ENCODE results near the gene NKAIN2.

Gene NKAIN2

DNA sequence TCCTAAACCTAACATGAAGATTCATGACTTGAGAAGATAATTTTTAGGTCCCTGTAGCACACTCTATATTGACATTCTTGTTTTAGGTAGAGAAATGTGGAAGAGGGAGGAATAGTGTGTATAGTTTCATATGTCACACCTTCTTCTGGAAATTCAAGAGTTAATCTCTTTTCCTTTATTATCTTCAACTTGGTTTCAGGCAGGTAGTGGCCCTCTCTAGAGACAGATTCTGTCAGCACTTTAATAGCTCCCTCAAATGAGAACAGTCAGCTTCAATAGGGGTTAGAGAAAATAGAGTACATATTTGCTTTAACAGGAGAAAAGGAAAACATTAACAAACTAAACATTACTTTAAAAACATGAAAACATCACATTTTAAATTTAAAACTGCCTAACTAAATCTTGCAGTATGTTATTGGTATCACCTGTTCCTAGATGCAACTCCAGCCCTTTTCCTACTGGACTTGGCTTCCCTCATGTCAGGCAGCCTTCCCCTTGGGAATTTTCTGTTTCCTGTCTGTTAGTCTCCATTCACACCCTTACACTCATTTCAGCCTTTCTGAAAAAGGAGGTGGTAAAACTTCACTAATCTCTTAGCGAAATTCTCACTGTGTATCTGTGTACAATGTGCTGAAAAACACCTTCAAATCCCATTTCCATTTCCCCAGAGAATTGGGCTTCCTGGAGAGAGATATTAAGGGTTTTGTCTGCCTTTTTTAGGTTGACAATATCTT, 966.3 kb downstream of the NKAIN2 start:
- Histone ChIP-seq H3K9ac (ENCODE audit: low read length) (no peak overlapping the region), H3K4me2 (ENCODE audit: low read depth, low read length, poor library complexity, severe bottlenecking) (no peak overlapping the region), H2AFZ (ENCODE audit: low read depth, low read length, severe bottlenecking) (no peak overlapping the region), H4K20me1 (ENCODE audit: low read depth, low read length) (no peaks in the 10 kb centered on the region), H3K9me2 (replicated peaks; ENCODE audit: insufficient read depth, low read length) (no peaks in the 10 kb centered on the region), H3K9me3 (ENCODE audit: insufficient read depth, low read length) (no peaks in the 10 kb centered on the region), H3K4me3 (ENCODE audit: insufficient read depth, low read length, poor library complexity, severe bottlenecking) (no peak overlapping the region), H3K27ac (ENCODE audit: low read depth, low read length) (no peak overlapping the region), H3K36me3 (ENCODE audit: low read length) (no peaks in the 10 kb centered on the region), H3K79me2 (ENCODE audit: insufficient read depth, low read length) (no peaks in the 10 kb centered on the region), H3K27me3 (ENCODE audit: low read length) (no peaks in the 10 kb centered on the region), H3F3A (ENCODE audit: insufficient read depth) (no peaks in the 10 kb centered on the region)
- no peak for TF ChIP-seq EZH2phosphoT487 (conservative IDR thresholded peaks at IDR 0.05; ENCODE audit: low read length)
- TF ChIP-seq, protein P1, sequence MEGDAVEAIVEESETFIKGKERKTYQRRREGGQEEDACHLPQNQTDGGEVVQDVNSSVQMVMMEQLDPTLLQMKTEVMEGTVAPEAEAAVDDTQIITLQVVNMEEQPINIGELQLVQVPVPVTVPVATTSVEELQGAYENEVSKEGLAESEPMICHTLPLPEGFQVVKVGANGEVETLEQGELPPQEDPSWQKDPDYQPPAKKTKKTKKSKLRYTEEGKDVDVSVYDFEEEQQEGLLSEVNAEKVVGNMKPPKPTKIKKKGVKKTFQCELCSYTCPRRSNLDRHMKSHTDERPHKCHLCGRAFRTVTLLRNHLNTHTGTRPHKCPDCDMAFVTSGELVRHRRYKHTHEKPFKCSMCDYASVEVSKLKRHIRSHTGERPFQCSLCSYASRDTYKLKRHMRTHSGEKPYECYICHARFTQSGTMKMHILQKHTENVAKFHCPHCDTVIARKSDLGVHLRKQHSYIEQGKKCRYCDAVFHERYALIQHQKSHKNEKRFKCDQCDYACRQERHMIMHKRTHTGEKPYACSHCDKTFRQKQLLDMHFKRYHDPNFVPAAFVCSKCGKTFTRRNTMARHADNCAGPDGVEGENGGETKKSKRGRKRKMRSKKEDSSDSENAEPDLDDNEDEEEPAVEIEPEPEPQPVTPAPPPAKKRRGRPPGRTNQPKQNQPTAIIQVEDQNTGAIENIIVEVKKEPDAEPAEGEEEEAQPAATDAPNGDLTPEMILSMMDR (IDR thresholded peaks at IDR 0.05; ENCODE audit: insufficient read depth, low read length, poor library complexity, severe bottlenecking): no peak

DNA sequence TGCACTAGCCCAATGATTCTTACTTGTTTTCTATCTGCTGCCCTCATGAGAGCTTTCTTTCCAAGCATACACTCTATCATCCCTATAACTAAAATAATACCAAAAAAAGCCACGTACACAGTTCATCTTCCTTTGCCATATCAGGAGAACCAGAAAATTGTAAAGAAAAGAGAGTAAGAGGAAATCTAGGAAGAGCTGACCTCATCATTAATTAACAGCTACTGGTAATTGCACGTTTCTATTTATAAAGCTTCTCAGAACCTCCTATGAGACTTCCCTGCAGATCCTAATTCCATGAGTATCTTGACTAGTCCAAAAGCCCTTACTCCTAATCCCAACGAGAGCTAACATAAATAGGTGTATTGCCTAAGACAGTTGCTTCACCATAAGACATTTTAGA, 967.1 kb downstream of the NKAIN2 start:
- no peak for TF ChIP-seq EZH2phosphoT487 (conservative IDR thresholded peaks at IDR 0.05; ENCODE audit: low read length)
- H3K9ac ChIP-seq (ENCODE audit: low read length): no peak overlapping the region
- H3K4me2 ChIP-seq (ENCODE audit: low read depth, low read length, poor library complexity, severe bottlenecking): no peak overlapping the region
- H3K4me3 ChIP-seq (ENCODE audit: insufficient read depth, low read length, poor library complexity, severe bottlenecking): no peak overlapping the region
- no peaks in the 10 kb centered on the region for H3K9me3 ChIP-seq (ENCODE audit: insufficient read depth, low read length)
- H2AFZ ChIP-seq (ENCODE audit: low read depth, low read length, severe bottlenecking): no peak overlapping the region
- H3K27me3 ChIP-seq (ENCODE audit: low read length): no peaks in the 10 kb centered on the region
- H3F3A ChIP-seq (ENCODE audit: insufficient read depth): no peaks in the 10 kb centered on the region
- no peaks in the 10 kb centered on the region for H3K36me3 ChIP-seq (ENCODE audit: low read length)
- no peaks in the 10 kb centered on the region for H4K20me1 ChIP-seq (ENCODE audit: low read depth, low read length)
- no peaks in the 10 kb centered on the region for H3K79me2 ChIP-seq (ENCODE audit: insufficient read depth, low read length)
- no peaks in the 10 kb centered on the region for H3K9me2 ChIP-seq (replicated peaks; ENCODE audit: insufficient read depth, low read length)
- H3K27ac ChIP-seq (ENCODE audit: low read depth, low read length): no peak overlapping the region

GRCh38 chr6:124772733-124773319, 969.2 kb downstream of the NKAIN2 start:
- H3K9me3 ChIP-seq (ENCODE audit: insufficient read depth, low read length): no peaks in the 10 kb centered on the region

More at GRCh38 chr6:124772733-124773319, 969.2 kb downstream of the NKAIN2 start:
- Histone ChIP-seq H3K79me2 (ENCODE audit: insufficient read depth, low read length) (no peaks in the 10 kb centered on the region), H3K4me2 (ENCODE audit: low read depth, low read length, poor library complexity, severe bottlenecking) (no peak overlapping the region), H3K9me2 (replicated peaks; ENCODE audit: insufficient read depth, low read length) (no peaks in the 10 kb centered on the region), H3K27ac (ENCODE audit: low read depth, low read length) (no peak overlapping the region), H2AFZ (ENCODE audit: low read depth, low read length, severe bottlenecking) (no peak overlapping the region), H3F3A (ENCODE audit: insufficient read depth) (no peaks in the 10 kb centered on the region), H3K4me3 (ENCODE audit: insufficient read depth, low read length, poor library complexity, severe bottlenecking) (no peak overlapping the region), H3K27me3 (ENCODE audit: low read length) (no peaks in the 10 kb centered on the region), H3K9ac (ENCODE audit: low read length) (no peak overlapping the region), H3K36me3 (ENCODE audit: low read length) (no peaks in the 10 kb centered on the region), H4K20me1 (ENCODE audit: low read depth, low read length) (no peaks in the 10 kb centered on the region)
- no peak for TF ChIP-seq EZH2phosphoT487 (conservative IDR thresholded peaks at IDR 0.05; ENCODE audit: low read length)
- TF ChIP-seq, protein P1 (IDR thresholded peaks at IDR 0.05; ENCODE audit: insufficient read depth, low read length, poor library complexity, severe bottlenecking): no peak
